GM19468 (cell line): ENCODE measurements around the gene TCFL5.

Experiments
- ATAC-seq: cut with Tn5 transposase; IDR thresholded peaks from one replicate; pipeline ENCODE4 v1.9.1; 2021; ENCODE audit warnings: mild to moderate bottlenecking, moderate library complexity, moderate number of reproducible peaks; ENCODE audit not compliant: unreplicated experiment; ENCODE audit errors: extremely low read depth

The TCFL5 gene

DNA sequence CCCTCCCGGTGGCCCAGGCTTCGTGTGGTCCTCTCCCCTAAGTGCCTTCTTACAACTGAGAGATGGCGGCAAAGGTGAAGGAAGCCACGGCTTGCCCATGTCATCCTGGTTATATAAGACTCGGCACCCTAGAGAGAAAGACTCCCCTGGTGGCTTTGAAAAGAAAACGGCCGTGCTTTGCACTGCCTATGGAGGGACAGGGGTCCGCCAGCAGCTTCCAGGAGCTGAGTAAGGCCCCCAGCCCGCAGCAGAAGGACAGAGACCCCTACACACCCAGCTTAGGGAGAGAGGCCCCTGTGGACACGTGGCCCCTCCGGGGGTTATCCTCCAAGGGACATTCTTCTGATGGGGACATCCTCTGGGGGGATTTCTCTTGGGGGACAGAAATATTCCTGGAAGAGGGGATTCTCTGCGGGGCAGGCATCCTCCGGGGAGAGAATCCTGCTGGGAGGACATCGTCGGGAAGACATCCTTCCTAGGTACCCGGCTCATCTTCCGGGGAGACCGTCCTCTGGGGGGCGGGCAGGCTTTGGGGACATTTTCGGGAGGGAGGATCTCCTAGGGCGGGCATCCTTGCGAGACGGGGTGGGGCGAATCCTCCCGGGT lies 57.5 kb downstream of the TCFL5 start:
- ATAC-seq, result no peak

DNA sequence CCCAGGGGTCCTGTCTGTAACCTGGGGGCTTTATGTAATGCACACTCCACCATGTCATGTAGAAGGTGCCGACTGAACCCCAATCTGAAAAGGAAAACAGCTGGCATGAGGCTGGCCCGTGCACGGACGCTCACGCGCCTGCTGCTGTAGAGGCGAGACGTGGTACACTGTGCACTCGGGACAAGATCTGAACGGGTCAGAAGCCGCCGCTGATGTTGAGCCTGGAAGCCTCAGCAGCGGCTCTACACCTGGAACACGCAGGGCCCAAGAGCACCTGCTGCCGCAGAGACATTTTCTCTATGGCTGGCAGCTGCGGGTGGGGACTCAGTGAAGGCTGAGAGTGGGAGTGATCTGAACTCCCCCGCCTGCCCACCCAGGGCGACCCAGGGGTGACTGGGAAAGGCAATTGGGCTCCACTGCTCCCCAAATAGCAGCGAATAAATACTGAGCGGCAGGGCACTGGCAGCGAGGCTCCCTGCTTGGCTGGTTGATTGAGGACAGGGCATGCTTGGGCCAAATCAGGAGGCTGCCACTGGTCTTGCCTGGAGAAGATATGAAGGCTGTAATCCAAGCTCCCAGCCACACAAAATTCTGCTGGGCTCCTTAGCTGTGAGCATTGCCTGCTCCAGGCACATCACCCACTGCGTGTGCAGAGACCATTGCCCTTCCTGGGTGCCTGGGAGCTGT lies 59.5 kb downstream of the TCFL5 start:
- no peak for ATAC-seq

DNA sequence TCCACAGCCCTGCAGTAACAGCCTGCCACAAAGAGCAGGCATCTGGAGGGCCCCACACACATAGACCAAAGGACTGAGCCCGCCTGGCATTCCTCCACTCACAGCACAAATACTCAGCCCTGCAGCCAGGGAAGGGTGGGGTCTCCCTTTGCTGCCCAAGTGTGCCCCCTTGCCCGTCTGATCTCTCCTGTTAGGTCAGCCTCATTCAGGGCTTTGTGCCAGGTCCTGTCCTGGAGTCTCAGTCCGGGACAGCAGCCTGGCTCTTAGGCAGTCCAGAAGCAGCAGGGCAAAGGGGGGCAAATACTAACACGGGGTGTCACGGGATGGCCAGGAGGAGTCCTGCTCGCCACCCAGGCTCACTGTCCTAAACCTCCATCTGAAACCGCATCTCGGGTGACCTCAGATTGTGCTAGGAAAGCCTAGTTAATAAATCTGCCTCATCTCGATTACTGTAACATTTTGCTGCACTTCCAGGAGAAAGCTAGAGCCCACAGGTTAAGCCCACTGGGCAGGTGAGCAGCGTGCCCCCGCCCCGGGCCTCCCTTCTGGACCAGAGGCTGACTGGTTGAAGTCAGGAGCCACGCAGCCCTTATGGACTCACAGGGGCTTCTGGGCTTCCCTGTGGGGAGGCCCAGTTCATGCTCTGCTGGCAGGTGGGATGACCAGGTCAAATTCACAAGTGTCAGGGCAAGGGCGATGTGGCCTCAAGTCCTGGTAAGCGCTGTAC lies 60.2 kb downstream of the TCFL5 start:
- ATAC-seq, result no peak

DNA sequence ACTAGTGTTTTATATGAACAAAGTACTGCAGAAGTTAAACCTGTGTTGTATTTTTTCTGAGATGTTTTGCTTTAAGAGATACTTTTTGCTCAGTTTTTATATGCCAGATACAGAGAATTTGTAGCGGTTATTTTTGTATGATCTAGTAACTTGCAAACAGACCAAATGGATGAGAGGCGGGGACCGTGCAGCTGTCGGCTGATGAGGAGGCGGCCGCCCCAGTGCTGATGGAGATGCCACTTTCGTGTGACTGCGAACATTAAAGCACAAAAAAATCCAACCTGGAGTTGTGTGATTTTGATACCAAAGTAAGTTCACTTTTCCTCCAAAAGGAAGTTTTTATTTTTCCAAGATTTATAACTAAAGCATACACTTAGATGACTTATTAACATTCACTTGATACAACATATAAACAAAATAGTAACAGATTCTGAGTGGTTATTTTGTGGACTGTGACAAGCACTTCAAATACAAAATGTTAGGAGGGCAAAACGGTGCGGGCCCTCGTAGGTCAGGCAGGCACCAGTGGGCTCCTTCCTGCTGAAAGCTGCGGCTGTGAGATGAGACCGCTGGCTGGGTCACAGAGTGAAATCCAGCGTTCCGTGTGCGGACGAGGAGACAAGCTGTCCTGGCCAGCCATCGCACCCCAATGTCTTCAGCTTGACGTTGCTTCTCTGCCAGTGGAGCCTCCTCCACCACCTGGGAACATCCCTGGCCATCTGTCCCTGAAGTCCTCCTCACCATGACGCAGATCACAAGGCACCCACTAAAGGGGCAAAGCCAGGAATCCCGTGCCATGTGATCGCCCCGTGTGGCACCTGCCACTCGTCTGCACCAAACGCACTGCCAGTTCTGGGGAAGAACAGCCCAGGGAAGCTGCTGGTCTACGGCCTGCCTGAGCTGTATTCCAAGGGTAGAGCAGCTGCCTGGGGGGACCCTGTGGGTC lies 61.0 kb downstream of the TCFL5 start:
- ATAC-seq, result no peak

DNA sequence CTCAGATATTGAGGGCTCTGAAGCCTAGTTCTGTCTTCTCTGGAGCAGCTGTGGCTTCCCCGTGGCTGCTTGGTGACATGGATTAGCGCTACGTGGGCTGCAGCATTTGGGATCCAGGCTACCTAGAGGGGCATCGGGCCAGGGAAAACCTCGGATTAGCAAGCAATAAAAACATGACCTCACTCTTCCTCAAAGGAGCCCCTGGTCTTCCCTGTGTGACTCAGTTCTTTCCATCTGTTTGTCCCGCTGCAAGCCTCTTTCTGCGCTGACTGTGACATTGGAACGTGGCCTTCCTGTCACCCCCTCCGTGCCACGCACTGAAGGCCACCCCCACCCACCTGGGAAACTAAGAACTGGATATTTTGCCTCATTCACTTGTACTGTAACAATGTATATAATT lies 61.7 kb downstream of the TCFL5 start:
- ATAC-seq, result no peak

DNA sequence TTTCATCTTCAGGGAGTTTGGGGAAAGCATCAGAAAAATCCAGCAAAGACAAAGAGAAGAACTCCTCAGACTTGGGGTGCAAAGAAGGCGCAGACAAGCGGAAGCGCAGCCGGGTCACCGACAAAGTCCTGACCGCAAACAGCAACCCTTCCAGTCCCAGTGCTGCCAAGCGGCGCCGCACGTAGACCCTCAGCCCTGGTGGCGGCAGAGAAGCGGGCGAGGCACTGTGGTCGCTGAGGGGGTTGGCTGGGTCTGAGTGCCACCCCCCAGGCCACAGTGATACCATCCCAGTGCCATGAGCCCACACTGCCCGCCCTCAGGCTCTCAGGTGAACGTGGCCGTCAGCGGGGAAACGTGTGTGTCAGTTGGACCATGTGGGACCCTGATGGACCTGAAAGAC lies 62.2 kb downstream of the TCFL5 start:
- no peak for ATAC-seq

DNA sequence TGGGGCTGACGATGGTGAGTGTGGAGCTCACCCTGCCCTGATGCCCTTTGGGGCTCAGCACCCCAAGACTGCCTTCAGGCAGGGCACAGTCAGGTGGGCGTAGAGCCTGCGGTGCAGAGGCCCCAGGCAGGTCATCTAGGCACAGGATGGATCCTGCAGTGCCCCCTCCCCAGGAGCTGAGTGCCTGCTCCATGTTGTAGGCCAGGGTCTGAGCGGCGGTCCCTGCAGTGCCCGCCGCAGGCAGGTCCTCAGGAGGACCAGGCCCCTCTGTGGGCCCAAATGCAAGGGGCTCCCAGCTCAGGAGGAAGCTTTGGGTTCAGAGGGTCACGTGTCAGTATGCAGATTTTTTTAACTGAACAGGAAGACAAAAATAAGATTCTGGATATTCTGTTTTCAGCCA lies 62.6 kb downstream of the TCFL5 start:
- no peak for ATAC-seq

DNA sequence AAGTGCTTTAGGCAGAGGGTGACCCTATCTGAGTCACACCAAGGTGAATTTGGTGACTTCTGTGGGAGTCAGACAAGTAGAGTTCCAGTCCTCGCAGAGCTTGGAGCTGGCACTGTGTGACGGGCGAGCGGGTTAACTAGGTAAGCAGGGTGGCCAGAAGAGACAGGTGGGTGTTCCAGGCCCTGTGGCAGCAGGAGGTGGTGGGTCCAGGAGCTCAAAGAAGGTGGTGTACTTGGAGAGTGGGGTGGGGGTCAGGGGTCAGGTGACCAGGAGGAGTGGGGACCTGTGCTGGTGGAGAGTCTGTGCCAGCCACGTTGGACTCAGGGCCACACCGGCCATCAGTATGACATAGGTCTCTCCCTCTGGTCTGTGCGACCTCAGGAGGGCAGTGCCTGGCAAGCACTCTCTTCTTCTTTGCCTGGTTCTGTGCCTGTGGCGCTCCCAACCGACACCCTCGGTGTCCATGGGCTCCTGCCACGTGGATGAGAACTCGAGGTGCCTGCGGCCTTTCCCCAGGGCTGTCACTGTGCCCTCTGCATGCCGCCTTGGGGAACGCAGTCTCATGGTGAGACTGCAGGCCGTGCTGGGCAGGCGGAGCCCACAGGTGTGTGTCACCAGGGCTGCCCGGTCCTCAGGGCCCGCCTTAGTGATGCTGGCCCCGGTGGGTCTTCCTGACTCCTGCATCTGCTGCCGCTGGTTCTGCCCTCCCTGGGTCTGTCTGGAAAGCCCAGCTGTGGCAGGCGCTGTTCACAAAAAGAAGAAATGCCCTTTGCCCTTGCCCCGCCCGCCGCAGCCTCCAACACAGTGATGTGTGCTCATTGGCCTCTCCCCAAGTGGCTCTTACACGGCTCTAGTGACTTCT lies 63.7 kb downstream of the TCFL5 start:
- no peak for ATAC-seq

DNA sequence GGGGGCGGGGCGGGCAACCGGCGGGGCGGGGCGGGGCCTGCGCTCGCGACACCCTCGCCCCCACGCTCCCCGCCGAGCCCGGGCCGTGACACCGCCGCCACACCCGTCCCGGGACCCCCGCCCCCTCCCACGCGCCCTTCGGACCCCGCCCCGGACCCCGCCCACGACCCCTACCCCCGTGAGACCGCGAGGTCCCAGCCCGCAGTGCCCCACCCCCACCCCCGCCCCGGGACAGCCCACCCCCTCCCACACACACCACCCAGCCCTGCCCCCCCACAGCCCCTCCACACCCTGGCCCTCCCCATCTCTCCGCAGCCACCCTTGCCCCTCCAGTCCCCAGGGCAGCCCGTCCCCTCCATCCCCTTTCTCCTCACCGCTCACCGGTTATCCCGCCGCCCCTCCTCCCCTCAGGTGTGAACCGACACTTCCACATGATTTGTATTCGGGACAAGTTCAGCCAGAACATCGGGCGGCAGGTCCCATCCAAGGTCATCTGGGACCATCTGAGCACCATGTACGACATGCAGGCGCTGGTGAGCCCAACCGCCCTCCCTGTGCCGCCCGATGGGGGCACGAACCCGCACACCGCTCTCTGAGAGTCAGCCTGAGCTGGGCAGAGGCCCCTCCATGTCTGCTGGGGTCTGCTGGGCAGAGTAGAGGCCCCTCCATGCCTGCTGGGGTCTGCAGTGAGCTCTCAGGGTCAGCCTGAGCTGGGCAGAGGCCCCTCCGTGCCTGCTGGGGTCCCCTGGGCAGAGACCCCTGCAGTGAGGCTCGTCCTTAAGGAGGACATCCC lies 64.7 kb downstream of the TCFL5 start:
- ATAC-seq, result no peak

DNA sequence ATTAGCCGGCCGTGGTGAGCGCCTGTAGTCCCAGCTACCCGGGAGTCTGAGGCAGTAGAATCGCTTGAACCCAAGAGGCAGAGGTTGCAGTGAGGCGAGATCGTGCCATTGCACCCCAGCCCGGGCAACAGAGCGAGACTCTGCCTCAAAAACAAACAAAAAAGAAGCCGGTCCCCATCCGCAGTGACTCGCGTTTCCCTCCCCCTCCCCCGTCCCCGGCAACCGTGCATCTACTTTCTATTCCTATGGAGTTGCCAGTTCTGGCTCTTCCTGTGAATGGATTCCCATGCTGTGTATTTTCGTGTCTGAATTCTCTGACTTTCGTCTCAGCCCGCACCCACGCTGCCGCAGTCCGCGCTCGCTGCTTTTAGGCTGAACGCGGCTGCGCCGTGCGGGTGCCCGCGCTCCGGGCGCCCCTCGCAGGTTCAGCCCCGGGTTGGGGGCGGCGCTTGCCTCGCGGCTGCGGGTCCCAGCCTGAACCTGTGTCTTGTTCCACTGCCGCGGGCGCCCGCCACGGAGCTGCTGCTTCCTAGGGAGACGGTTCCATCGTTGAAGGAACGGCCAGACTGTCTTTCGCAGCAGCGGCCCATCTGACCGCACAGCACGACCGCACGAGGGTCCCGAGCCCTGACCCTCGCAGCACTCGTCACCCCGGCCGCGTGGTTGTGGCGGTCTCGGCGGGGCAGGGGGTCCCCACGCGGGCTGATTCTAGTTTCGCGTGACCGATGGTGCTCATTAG lies 66.4 kb downstream of the TCFL5 start:
- no peak for ATAC-seq

DNA sequence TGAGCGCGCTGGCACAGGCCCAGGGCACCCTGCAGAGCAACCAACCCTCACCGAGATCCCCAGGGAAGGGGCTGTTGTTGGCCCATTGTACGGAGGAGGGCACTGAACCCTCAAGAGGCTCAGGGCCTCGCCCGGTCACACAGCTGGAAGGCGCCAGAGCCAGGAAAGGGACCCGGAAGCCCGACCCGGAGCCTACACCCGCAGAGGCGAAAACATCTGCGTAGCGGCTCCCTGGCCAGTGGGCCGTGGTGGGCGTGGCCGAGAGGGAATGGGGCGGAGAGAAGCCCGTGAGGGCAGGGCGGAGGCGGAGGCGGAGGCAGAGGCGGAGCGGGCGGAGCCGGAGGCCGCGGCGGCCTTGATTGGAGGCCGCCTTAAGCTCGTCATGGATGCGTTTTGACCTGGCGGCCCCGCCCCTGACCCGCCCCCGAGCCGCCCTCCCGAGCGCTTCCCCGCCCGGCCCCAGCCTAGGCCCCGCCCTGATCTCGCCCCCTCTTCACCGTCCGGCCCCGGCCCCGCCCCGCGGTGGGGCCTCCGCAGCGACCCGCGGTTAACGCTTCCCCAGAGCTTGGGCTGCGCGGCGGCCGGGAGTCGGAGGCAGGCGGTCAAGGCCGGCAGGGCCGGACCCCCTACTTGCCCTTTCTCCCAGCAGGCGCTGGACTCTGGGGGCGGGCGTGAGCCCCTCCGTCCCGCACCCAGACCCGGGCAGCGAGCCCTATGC lies 67.5 kb downstream of the TCFL5 start:
- peak; percentile 60 for ATAC-seq

DNA sequence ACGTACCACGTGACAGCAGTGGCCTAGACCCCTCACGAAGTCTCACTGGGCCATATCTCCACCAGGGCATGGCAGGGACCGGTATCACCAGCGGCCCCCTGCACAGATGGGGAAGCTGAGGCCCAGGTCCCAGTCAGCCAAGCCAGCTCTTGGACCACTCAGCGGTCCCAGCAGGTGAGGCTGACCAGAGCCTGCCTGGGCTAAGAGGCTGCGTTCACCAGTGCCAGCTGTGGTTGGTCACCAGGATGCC lies 67.9 kb downstream of the TCFL5 start:
- no peak for ATAC-seq

DNA sequence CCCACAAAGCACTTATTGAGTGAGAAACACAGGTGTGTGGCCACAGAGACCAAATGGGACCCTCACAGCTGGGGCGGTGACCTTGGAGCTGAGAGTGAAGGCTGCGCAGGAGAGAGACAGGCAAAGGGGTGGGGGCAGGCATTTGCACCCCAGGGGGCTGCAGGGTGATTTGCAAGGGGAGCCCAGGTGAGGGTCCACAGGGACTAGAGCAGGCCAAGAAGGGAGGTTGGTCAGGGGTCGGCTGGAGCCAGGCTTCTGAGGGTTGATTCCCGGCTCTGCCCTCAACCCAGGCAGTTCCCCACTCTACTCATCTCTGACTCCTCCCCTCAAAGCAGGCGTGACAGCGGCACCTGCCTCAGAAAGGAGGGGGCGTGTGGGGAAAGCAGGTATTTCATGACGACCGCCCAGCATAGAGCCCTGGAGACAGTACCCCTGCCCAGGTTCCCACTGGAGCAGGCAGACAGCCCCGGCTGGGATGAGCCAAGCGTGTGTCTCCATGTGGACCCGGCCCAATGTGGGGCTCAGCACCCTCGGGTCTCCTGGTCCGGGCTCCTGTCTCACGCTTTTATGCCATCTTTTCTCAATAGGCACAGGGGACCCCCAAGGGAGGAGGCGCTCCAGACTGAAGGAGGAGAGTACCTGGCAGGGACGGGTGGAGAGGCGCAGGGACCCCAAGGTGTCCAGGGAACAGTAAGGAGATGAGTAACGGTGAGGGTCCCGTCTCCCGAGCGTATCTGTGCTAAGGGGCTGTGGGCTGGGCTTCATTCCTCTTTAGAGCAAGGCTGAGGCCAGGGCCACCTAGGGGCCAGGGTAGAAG lies 68.5 kb downstream of the TCFL5 start:
- ATAC-seq, result no peak

DNA sequence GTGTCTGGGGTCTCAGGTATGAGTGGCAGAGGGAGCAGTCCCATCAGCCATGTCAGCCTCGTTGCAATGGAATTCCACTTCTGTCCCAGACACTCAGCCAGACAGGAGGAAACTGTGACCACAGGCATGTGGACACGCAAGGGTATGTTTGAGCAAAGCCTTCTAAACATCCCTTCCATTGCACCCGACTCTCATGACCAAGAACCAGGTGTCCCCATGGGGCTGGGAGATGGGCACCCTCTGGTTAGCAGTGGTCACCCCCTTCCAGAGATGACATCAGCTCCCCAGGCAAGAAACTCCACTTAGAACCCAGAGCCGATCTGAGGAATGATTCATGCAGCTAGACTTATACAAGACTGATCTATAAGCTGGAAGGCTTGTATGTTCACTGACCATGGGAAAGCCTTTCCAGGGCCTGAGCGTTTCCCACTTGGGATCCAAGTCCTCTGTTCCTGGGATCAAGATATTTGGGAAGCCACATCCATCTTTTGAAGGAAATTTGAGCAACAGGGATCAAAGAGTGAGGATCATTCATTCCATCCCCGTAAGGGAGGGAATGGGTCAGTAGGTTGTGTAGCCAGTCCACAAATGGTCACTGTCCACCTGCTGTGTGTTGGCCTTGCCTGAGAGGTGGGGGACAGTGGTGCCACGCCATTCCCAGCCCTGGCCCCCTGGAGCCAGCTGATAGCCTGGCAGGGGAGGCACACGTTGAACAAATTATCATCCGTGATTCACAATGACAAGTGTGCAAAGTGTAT lies 69.3 kb downstream of the TCFL5 start:
- ATAC-seq, result no peak

DNA sequence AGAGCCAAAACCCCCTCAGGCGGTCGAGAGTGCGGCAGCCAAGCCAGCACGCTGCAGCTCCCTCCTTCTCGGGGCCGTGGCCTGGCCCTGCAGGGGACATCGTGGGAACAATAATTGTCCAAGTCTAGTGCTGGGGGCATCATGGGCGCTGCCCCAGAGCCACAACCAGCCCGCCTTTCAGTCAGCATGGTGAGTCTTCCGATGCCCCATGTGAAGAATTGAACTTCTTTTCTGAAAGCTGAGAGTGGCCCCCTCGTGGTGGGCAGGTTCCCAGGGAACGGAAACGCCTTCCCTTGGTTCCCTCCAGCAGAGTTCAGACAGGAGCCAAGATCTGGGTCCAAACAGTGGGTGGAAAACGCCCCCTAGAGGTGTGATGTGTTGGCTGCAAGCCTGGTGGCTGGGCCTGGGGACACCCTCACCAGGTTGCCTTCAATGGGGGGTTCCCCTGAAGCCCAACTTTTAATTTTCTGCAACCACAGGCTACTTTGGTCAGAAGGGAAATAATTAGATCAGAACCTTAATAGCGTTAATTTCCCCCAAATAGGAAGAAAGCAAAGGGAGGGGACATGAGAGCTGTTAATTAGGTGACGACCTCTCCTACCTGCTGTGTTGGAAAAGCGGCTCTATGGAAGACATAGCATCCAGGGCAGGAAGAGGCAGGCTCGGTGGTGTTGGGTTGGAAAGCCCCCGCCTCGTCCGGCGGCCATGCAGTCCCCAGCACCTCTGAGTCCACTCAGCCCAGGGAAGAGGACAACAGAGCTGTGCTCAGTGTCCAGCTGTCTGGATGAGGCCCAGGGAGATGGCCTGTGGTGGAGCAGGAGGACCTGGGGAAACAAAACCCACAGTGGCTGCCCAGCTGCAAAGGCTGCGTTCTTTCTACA lies 70.1 kb downstream of the TCFL5 start:
- ATAC-seq, result no peak
